Prostate gland (tissue), 2 donors: ENCODE measurements around the gene SLC25A23. TPM values are rescaled to one million over a fixed set of nuclear protein-coding genes. Genes with fewer than 3 reads are reported as not detected.

Experiments used
- DNase-seq: peaks from one replicate; pipeline ENCODE4 v3.0.0-alpha.2; 2019; ENCODE audit warnings: low spot score
- H3K27ac ChIP-seq, 2 donors: fragments of 200-600 bp; sonication (generic); 2 replicates each; pipeline ENCODE4 v1.5.1; 2017 to 2019
- H3K27me3 ChIP-seq: fragments of 200-600 bp; sonication (generic); replicated peaks from 2 replicates; pipeline ENCODE4 v1.5.1; 2019; ENCODE audit not compliant: insufficient read depth
- H3K36me3 ChIP-seq, 2 donors: fragments of 200-600 bp; sonication (generic); 1 replicate in 1 of 2; 2 replicates in 1 of 2; pipeline versions ENCODE4 v1.5.1 to v1.8.1; 2017 to 2019
- H3K4me1 ChIP-seq: fragments of 200-600 bp; sonication (generic); replicated peaks from 2 replicates; pipeline ENCODE4 v1.5.1; 2019
- H3K4me3 ChIP-seq, 2 donors: fragments of 200-600 bp; sonication (generic); 2 replicates each; pipeline ENCODE4 v1.5.1; 2017 to 2019
- H3K9me3 ChIP-seq: fragments of 200-600 bp; sonication (generic); 2 replicates; pipeline ENCODE4 v1.5.1; 2017
- POLR2A ChIP-seq: fragments of 450-650 bp; IDR thresholded peaks from one replicate; pipeline ENCODE4 v1.6.1; 2016; ENCODE audit warnings: antibody characterized with exemption, mild to moderate bottlenecking
- POLR2AphosphoS5 ChIP-seq: sonication (generic); formaldehyde crosslinking; IDR thresholded peaks from one replicate; pipeline ENCODE4 v1.6.1; 2017; ENCODE audit warnings: antibody characterized with exemption
- WGBS: methylation state at CpG from one replicate; pipeline ENCODE4 v1.1.5; 2018; 5-methylcytosine and 5-hydroxymethylcytosine counted together
- intact Hi-C: fragments of 100-400 bp; cut with DNase I; formaldehyde crosslinking; loops from one replicate; pipeline ENCODE4 v1.14.2; 2022
- total RNA-seq, 2 donors: library from RNA; depleted of rRNA; stranded (reverse); fragments of >200 nt; gene quantifications; one replicate each; pipeline ENCODE4 v1.1.0, GENCODE V29; 2016
- TF ChIP-seq, protein P1 (sequence below), 4 experiments: fragments of 200-600 bp in 2 of 4; fragments of 450-650 bp in 2 of 4; sonication (generic) in 2 of 4; IDR thresholded peaks; 1 replicate in 3 of 4; 2 replicates in 1 of 4; pipeline ENCODE4 v1.5.1; 2016 to 2019; ENCODE audit warnings: antibody characterized with exemption in 4 of 4, mild to moderate bottlenecking in 2 of 4, moderate library complexity in 2 of 4

Gene SLC25A23
- total RNA-seq, 2 donors from 2014 or later: 66.2 to 91.3 TPM

DNA sequence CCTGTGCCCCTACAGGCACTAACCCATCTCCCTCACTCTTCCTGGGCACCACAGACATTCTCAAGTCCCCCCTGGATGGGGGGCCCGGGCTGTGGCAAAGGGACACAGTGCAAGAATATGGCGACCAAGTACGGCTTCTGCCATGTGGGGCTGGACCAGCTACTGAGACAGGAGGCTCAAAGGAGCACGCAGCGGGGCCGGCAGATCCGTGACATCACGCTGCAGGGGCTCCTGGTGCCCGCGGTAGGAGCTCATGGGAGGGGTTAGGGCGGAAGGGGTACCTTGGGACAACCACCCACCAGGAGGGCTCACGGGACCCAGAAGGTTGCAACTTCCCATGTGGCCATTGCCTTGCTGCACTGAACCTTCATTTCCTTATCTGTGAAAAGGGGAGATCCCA is 63.3 kb downstream of the SLC25A23 start:
- whole genome bisulfite sequencing: 91% methylated on average over 12 of the region's 12 CpGs

DNA sequence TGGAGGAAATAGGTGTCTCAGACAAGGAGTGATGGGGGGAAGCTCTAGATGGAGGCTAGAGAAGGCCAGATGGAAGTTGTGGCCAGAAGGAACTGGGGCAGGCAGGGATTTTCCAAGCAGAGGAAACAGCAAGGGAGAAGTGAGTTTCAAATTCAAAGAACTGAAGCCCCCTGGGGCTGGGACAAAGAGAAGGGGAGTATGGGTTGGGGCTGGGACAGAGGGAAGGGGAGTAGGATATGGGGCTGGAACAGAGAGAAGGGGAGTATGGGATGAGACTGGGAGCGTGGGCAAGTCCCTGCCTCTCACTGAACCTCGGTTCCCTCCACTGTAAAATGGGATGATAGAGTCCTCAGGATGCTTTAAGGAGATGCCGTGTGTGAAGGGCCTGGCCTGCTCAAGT is 64.8 kb downstream of the SLC25A23 start:
- no peak for DNase-seq
- Histone ChIP-seq H3K4me1 (peaks cover 5% of the 10 kb centered on the region), H3K36me3 (no peaks in the 10 kb centered on the region), H3K27ac (no peak overlapping the region), H3K9me3 (no peaks in the 10 kb centered on the region), H3K4me3 (no peak overlapping the region), H3K27me3 (no peaks in the 10 kb centered on the region)
- TF ChIP-seq POLR2AphosphoS5 (no peak), POLR2A (no peak)
- TF ChIP-seq, protein P1, sequence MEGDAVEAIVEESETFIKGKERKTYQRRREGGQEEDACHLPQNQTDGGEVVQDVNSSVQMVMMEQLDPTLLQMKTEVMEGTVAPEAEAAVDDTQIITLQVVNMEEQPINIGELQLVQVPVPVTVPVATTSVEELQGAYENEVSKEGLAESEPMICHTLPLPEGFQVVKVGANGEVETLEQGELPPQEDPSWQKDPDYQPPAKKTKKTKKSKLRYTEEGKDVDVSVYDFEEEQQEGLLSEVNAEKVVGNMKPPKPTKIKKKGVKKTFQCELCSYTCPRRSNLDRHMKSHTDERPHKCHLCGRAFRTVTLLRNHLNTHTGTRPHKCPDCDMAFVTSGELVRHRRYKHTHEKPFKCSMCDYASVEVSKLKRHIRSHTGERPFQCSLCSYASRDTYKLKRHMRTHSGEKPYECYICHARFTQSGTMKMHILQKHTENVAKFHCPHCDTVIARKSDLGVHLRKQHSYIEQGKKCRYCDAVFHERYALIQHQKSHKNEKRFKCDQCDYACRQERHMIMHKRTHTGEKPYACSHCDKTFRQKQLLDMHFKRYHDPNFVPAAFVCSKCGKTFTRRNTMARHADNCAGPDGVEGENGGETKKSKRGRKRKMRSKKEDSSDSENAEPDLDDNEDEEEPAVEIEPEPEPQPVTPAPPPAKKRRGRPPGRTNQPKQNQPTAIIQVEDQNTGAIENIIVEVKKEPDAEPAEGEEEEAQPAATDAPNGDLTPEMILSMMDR (IDR thresholded peaks at IDR 0.05): no peak
- intact Hi-C loops: no loop called here
- 92% methylated on average over 3 of the region's 3 CpGs for WGBS

More for the DNA sequence above, 63.3 kb downstream of the SLC25A23 start:
- Histone ChIP-seq H3K36me3 (no peaks in the 10 kb centered on the region), H3K4me3 (no peak overlapping the region), H3K4me1 (peaks cover 5% of the 10 kb centered on the region), H3K9me3 (no peaks in the 10 kb centered on the region), H3K27ac (no peak overlapping the region), H3K27me3 (no peaks in the 10 kb centered on the region)
- TF ChIP-seq, protein P1 (IDR thresholded peaks at IDR 0.05): no peak
- no peak for TF ChIP-seq POLR2AphosphoS5
- TF ChIP-seq POLR2A: no peak
- no peak for DNase-seq
- intact Hi-C loops: no loop called here

DNA sequence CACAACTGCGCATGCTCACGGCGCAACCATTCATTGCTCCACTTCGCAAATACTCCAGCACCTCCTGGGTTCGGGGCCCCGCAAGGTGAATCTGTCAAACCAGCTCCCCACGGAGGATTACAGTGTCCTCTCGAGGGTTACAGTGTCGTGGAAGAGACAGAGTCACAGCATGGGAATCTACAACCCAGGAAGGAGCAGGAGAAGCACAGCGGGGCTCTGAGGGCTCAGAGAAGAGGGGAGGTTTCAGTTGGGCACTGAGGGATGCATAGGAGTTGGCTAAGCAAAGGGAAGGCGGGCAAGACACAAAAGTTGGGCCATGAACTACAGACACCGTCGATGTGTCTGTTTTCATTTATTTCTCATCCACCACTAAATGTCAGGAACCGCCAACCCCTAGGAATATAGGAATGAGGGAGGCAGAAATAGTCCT is 65.6 kb downstream of the SLC25A23 start:
- intact Hi-C loops: loop anchor here (1.0 to 2.0 kb wide), 2 partner anchors 21 to 31 kb away; partner anchors contain the start of gene KHSRP
- Histone ChIP-seq H3K27ac (peak overlapping the region; percentile 94 to 95), H3K9me3 (no peaks in the 10 kb centered on the region), H3K27me3 (no peaks in the 10 kb centered on the region), H3K36me3 (no peaks in the 10 kb centered on the region), H3K4me3 (peak overlapping the region; percentile 74 to 85), H3K4me1 (peaks cover 5% of the 10 kb centered on the region)
- DNase-seq: no peak
- no peak for TF ChIP-seq POLR2AphosphoS5
- no peak for TF ChIP-seq POLR2A
- TF ChIP-seq, protein P1 (IDR thresholded peaks at IDR 0.05): no peak
- 28% methylated on average over 13 of the region's 14 CpGs for WGBS

DNA sequence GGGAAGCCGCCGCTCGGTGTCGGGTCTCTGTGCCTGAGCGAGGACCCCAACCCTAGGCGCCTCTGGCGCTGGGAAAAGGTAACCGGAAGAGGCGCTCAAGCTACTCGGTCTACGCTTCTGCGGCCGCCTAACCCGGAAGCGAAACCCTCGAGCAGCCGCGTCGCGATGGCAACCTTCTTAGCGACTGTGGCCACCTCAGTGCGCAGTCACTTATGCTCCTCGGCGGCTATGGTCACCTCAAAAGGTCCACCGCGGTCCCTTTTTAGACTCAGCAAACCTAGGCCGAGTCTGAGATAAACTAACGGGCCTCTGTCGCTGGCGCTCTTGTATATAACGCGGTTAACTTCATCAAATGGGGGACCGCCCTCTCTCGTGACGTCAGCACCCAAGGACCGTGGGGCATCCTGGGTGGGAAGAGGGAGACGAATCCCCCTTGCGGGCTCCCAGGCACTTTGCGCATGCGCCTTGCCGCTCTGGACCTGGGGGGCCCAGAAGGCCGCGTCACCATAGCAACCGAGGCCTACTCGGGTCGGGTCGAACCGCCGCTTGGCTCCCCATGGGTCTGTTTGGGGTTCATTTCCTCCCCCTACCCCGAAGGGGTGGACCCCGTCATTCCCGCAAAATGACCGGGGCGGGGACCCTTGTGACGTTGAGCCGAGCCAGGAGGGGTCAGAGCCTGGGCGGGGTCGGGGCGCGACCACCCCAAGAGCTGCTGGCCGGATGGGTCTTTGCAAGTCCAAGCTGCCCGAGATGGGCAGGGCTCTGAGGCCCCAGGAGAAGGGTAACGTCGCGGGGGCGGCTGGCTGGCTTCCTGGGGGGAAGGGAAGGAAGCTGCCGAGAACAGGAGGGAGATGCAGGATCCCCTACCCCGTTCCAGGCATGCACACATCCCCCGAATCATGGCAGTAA is 66.3 kb downstream of the SLC25A23 start, which contains the start of gene GTF2F1:
TSS of gene GTF2F1 (minus strand) at position 91 of the 909 bp plus-strand sequence. CDS start 169 bp downstream, outside the sequence.
- intact Hi-C loops: loop anchor here (1.0 to 2.0 kb wide), 2 partner anchors 20 to 31 kb away; partner anchors contain the start of gene KHSRP
- Histone ChIP-seq H3K36me3 (no peaks in the 10 kb centered on the region), H3K4me3 (peak within 1 kb of the TSS; percentile 74 to 85), H3K4me1 (peaks cover 5% of the 10 kb centered on the region), H3K27ac (peak within 1 kb of the TSS; percentile 94 to 95), H3K27me3 (no peaks in the 10 kb centered on the region), H3K9me3 (no peaks in the 10 kb centered on the region)
- peak; percentile 83 for DNase-seq
- TF ChIP-seq POLR2AphosphoS5: peak; percentile 75
- TF ChIP-seq, protein P1 (IDR thresholded peaks at IDR 0.05): peak in 1 of 4 experiments; percentile 17
- peak; percentile 8 for TF ChIP-seq POLR2A
- under 1% methylated on average over 54 of the region's 69 CpGs for WGBS
